Measurements from ENCODE around the gene SMAD7. TPM values are rescaled to one million over a fixed set of nuclear protein-coding genes. Genes with fewer than 3 reads are reported as not detected.

Gene SMAD7
- total RNA-seq, 2 donors from 2014 or later, result 21.2 to 21.6 TPM

DNA sequence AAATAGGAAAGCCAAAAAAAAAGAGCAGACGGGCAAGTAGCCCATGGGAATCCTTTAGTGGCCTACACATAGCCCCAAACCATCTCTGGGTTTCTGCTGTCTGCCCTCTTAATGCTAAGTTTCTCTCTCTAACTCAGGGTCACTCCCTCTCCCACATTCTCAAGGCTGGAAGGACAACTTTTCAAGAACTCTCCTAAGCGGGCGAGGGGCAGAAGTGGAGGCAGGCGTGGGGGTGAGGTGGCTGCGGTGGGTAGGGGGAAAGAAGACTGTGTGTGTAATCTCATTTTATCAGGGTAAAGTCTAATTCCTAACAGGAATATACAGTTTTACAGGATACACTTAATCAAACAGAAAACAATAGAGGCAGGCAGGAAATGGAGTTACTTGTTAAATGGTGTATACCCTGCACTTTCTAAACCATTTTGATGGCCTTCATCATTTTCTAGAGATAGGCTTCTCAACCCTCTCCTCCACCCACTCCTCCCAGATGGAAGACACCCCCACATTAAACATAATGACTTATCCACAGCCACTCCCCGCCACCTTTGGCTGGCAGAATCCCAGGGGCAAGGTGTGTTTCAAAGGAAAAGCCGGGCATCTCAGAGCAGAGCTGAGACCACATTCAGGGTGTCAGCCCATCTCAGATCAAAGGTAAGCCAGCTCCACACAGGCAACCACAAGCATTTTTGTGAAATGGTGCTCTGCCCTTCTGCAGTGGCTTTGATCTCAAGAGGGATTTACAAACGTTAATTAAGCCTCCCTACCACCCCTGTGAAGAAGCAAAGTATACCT, 6.8 kb downstream of the SMAD7 start:
- Histone ChIP-seq H3K27me3 (no peaks in the 10 kb centered on the region), H3K4me1 (peaks cover 43% of the 10 kb centered on the region), H3K36me3 (no peaks in the 10 kb centered on the region), H3K27ac (no peak overlapping the region), H3K4me3 (no peak overlapping the region), H3K9me3 (no peaks in the 10 kb centered on the region), H3K9ac (ENCODE audit: low read depth in 2 of 2, low read length in 2 of 2) (peak overlapping the region in 1 of 2 donors; percentile 20)
- intact Hi-C loops (cut with DNase I), result no loop called here
- TF ChIP-seq, protein P1, sequence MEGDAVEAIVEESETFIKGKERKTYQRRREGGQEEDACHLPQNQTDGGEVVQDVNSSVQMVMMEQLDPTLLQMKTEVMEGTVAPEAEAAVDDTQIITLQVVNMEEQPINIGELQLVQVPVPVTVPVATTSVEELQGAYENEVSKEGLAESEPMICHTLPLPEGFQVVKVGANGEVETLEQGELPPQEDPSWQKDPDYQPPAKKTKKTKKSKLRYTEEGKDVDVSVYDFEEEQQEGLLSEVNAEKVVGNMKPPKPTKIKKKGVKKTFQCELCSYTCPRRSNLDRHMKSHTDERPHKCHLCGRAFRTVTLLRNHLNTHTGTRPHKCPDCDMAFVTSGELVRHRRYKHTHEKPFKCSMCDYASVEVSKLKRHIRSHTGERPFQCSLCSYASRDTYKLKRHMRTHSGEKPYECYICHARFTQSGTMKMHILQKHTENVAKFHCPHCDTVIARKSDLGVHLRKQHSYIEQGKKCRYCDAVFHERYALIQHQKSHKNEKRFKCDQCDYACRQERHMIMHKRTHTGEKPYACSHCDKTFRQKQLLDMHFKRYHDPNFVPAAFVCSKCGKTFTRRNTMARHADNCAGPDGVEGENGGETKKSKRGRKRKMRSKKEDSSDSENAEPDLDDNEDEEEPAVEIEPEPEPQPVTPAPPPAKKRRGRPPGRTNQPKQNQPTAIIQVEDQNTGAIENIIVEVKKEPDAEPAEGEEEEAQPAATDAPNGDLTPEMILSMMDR (IDR thresholded peaks at IDR 0.05), result no peak
- peak; percentile 46 for DNase-seq

GRCh38 chr18:48943333-48943732, 7.4 kb downstream of the SMAD7 start:
- Histone ChIP-seq H3K9me3 (no peaks in the 10 kb centered on the region), H3K27ac (no peak overlapping the region), H3K27me3 (no peaks in the 10 kb centered on the region), H3K9ac (ENCODE audit: low read depth in 2 of 2, low read length in 2 of 2) (no peak overlapping the region), H3K36me3 (no peaks in the 10 kb centered on the region), H3K4me1 (peaks cover 49% of the 10 kb centered on the region), H3K4me3 (no peak overlapping the region)
- DNase-seq, result no peak
- TF ChIP-seq, protein P1 (IDR thresholded peaks at IDR 0.05), result no peak
- intact Hi-C loops (cut with DNase I), result no loop called here

DNA sequence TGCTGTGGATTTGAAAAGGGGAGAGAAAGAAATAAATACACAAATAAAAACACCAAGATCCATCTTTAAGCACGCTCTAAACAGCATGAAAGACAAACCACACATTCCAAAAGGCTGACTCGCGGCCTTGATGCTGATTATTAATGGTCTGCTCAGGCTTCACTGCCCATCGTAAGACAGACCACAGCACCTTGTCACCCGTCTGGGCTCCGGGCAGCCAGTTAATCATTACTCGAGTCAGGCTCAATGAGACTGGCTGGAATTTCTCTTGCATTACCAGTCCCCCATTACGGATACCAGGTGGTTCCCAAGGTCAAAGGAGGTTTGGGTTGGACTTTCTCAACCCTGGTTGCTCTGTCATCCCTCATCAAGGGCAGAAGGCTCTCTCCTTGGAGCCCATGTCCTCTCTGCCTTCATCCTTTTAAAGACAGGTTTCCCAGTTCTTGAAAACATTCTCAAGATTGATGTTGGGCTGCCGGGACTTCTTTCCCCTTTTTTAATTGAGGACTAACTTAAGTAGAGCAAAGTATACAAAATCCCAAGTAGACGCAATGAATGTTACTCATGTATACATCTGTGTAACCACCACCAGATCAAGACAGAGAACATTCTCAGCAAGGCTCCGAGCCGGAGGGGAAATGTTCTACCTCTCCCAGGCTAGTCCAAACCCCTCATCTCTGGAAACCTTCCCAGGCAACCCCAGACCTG, 8.1 kb downstream of the SMAD7 start:
- Histone ChIP-seq H3K27ac (no peak overlapping the region), H3K4me3 (no peak overlapping the region), H3K27me3 (no peaks in the 10 kb centered on the region), H3K9ac (ENCODE audit: low read depth in 2 of 2, low read length in 2 of 2) (no peak overlapping the region), H3K36me3 (no peaks in the 10 kb centered on the region), H3K4me1 (peaks cover 49% of the 10 kb centered on the region), H3K9me3 (no peaks in the 10 kb centered on the region)
- TF ChIP-seq, protein P1 (IDR thresholded peaks at IDR 0.05), result no peak
- no peak for DNase-seq
- intact Hi-C loops (cut with DNase I), result no loop called here

GRCh38 chr18:48942086-48942485, 8.7 kb downstream of the SMAD7 start:
- no peak overlapping the region for H3K4me3 ChIP-seq
- intact Hi-C loops (cut with DNase I), result no loop called here

DNA sequence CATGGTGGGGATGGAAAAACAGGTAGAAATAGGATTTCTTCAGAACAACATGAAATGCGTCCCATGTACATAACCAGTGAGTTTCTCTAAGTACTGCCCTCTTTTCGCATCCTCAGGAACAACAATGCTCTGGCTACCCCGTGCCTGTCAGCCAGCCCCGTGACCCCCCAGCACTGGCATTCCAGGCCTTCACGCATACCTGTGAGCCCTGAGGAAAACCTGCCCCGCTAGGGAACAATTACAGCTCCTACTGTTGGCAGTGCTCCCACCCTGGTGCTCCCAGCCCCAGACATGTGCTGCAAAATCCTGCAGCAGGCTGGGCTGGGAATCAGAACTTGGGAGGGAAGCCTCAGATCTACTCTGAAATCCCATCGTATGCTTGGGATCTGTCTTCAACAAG, 9.1 kb downstream of the SMAD7 start:
- no peak overlapping the region for H3K4me3 ChIP-seq
- no peaks in the 10 kb centered on the region for H3K27me3 ChIP-seq
- intact Hi-C loops (cut with DNase I), result no loop called here
- TF ChIP-seq, protein P1 (IDR thresholded peaks at IDR 0.05), result no peak
- no peak for DNase-seq
- H3K9ac ChIP-seq (ENCODE audit: low read depth in 2 of 2, low read length in 2 of 2), result peak overlapping the region in 1 of 2 donors; percentile 8
- no peaks in the 10 kb centered on the region for H3K9me3 ChIP-seq
- H3K27ac ChIP-seq, result peak overlapping the region; percentile 33
- H3K36me3 ChIP-seq, result no peaks in the 10 kb centered on the region
- H3K4me1 ChIP-seq, result peaks cover 49% of the 10 kb centered on the region

More at GRCh38 chr18:48942086-48942485, 8.7 kb downstream of the SMAD7 start:
- no peak for DNase-seq
- Histone ChIP-seq H3K4me1 (peaks cover 49% of the 10 kb centered on the region), H3K27ac (peak overlapping the region; percentile 33), H3K9ac (ENCODE audit: low read depth in 2 of 2, low read length in 2 of 2) (no peak overlapping the region), H3K9me3 (no peaks in the 10 kb centered on the region), H3K36me3 (no peaks in the 10 kb centered on the region), H3K27me3 (no peaks in the 10 kb centered on the region)
- TF ChIP-seq, protein P1 (IDR thresholded peaks at IDR 0.05), result no peak
